ENCODE results near the gene APC2. TPM values are rescaled to one million over a fixed set of nuclear protein-coding genes. Genes with fewer than 3 reads are reported as not detected.

APC2 gene
- polyA plus RNA-seq, 1 donor (not counting 4 experiments of a cell fraction or from before 2014, with no cell fraction given): 0.01 TPM

GRCh38 chr19:1434577-1435060 lies 15.3 kb upstream of the APC2 start:
- FAIRE-seq: no peak

GRCh38 chr19:1435378-1435989 lies 14.4 kb upstream of the APC2 start:
- Histone ChIP-seq H3K79me2 (ENCODE audit: control insufficient read depth, insufficient read depth, low read length) (peaks cover 33% of the 10 kb centered on the region), H3K4me3 (ENCODE audit: control insufficient read depth in 2 of 3, extremely low read depth in 1 of 3, insufficient read depth in 2 of 3, low read depth in 1 of 3, low read length in 3 of 3) (no peak overlapping the region), H4K20me1 (ENCODE audit: control insufficient read depth, extremely low read depth, insufficient read depth, low read length) (peaks cover 10% of the 10 kb centered on the region), H3K27me3 (ENCODE audit: control insufficient read depth, extremely low read depth, insufficient read depth, low read length) (no peaks in the 10 kb centered on the region), H3K9ac (ENCODE audit: control insufficient read depth, extremely low read depth, insufficient read depth, low read length) (no peak overlapping the region), H3K36me3 (ENCODE audit: control insufficient read depth in 2 of 2, extremely low read depth in 1 of 2, insufficient read depth in 2 of 2, low read length in 2 of 2) (peaks cover 32 to 33% of the 10 kb centered on the region in 2 experiments), H3K27ac (ENCODE audit: control insufficient read depth, insufficient read depth, low read length) (no peak overlapping the region), H2AFZ (ENCODE audit: control insufficient read depth, low read length) (no peak overlapping the region), H3K9me1 (ENCODE audit: control insufficient read depth, extremely low read depth, insufficient read depth, low read length) (no peaks in the 10 kb centered on the region), H3K9me3 (ENCODE audit: control insufficient read depth, low read depth, low read length) (no peaks in the 10 kb centered on the region), H3K4me1 (ENCODE audit: control insufficient read depth, extremely low read depth, insufficient read depth, low read length) (peaks cover 6% of the 10 kb centered on the region), H3K4me2 (ENCODE audit: control insufficient read depth, extremely low read depth, insufficient read depth, low read depth, low read length) (no peak overlapping the region)
- no peak for FAIRE-seq
- dilution Hi-C loops (cut with MboI; ENCODE audit: extremely low pct_ligation_motif_present, low sequenced_read_pairs): no loop called here
- DNase-seq (ENCODE audit: low read depth, low spot score): no peak
- TF ChIP-seq CTCF (optimal IDR thresholded peaks at IDR 0.05 in 1 of 3, IDR thresholded peaks at IDR 0.05 in 1 of 3, conservative IDR thresholded peaks at IDR 0.05 in 1 of 3; ENCODE audit: extremely low read depth in 1 of 3, insufficient read depth in 2 of 3, low read length in 3 of 3) (no peak), EZH2 (IDR thresholded peaks at IDR 0.05; ENCODE audit: low read length) (no peak)

More at GRCh38 chr19:1434577-1435060, 15.3 kb upstream of the APC2 start:
- TF ChIP-seq EZH2 (IDR thresholded peaks at IDR 0.05; ENCODE audit: low read length) (no peak), CTCF (optimal IDR thresholded peaks at IDR 0.05 in 1 of 3, IDR thresholded peaks at IDR 0.05 in 1 of 3, conservative IDR thresholded peaks at IDR 0.05 in 1 of 3; ENCODE audit: extremely low read depth in 1 of 3, insufficient read depth in 2 of 3, low read length in 3 of 3) (no peak)
- Histone ChIP-seq H3K9me1 (ENCODE audit: control insufficient read depth, extremely low read depth, insufficient read depth, low read length) (no peaks in the 10 kb centered on the region), H3K9me3 (ENCODE audit: control insufficient read depth, low read depth, low read length) (no peaks in the 10 kb centered on the region), H4K20me1 (ENCODE audit: control insufficient read depth, extremely low read depth, insufficient read depth, low read length) (peaks cover 5% of the 10 kb centered on the region), H3K9ac (ENCODE audit: control insufficient read depth, extremely low read depth, insufficient read depth, low read length) (no peak overlapping the region), H3K4me2 (ENCODE audit: control insufficient read depth, extremely low read depth, insufficient read depth, low read depth, low read length) (no peak overlapping the region), H3K27me3 (ENCODE audit: control insufficient read depth, extremely low read depth, insufficient read depth, low read length) (no peaks in the 10 kb centered on the region), H2AFZ (ENCODE audit: control insufficient read depth, low read length) (no peak overlapping the region), H3K36me3 (ENCODE audit: control insufficient read depth in 2 of 2, extremely low read depth in 1 of 2, insufficient read depth in 2 of 2, low read length in 2 of 2) (peaks cover 29 to 30% of the 10 kb centered on the region in 2 experiments), H3K79me2 (ENCODE audit: control insufficient read depth, insufficient read depth, low read length) (peaks cover 26% of the 10 kb centered on the region), H3K4me1 (ENCODE audit: control insufficient read depth, extremely low read depth, insufficient read depth, low read length) (peaks cover 2% of the 10 kb centered on the region), H3K27ac (ENCODE audit: control insufficient read depth, insufficient read depth, low read length) (no peak overlapping the region), H3K4me3 (ENCODE audit: control insufficient read depth in 2 of 3, extremely low read depth in 1 of 3, insufficient read depth in 2 of 3, low read depth in 1 of 3, low read length in 3 of 3) (no peak overlapping the region)
- DNase-seq (ENCODE audit: low read depth, low spot score): no peak
- dilution Hi-C loops (cut with MboI; ENCODE audit: extremely low pct_ligation_motif_present, low sequenced_read_pairs): no loop called here
